GM10266 (cell line): ENCODE measurements around the gene EFTUD2.
"Not testable (repeated sequence)": the region's sequence is repeated elsewhere in the genome, so short reads cannot be mapped to it uniquely, and the experiment has no call there.

Source experiments
- DNase-seq: peaks from one replicate; pipeline ENCODE4 v3.0.0; 2012; ENCODE audit errors: extremely low spot score
- CTCF ChIP-seq: IDR thresholded peaks from 2 replicates; pipeline ENCODE4 v1.5.1; 2012; ENCODE audit warnings: mild to moderate bottlenecking, low read depth; ENCODE audit not compliant: control insufficient read depth, insufficient read depth; ENCODE audit errors: missing control alignments

The EFTUD2 gene

GRCh38 chr17:44899074-44899782 is at the start of gene EFTUD2:
Gene EFTUD2 (minus strand): TSS chr17:44899445. CDS start chr17:44894521, 4,924 bp downstream.
- no peak for TF ChIP-seq CTCF
- DNase-seq = peak; percentile 92

GRCh38 chr17:44948315-44948795 is 49.1 kb upstream of the EFTUD2 start:
- no peak for DNase-seq
- no peak for TF ChIP-seq CTCF

- peak; percentile 98 for DNase-seq
- TF ChIP-seq CTCF = no peak
Observed at GRCh38 chr17:44947461-44948314, 48.4 kb upstream of the EFTUD2 start, which contains the start of gene KIF18B. Gene KIF18B (minus strand): TSS chr17:44947773. CDS start chr17:44936344, 11,429 bp downstream.

GRCh38 chr17:44945652-44946051 is 46.4 kb upstream of the EFTUD2 start:
- DNase-seq = not testable (repeated sequence)

GRCh38 chr17:44942456-44942855 is 43.2 kb upstream of the EFTUD2 start:
- TF ChIP-seq CTCF = no peak
- DNase-seq = no peak

GRCh38 chr17:44941712-44942331 is 42.6 kb upstream of the EFTUD2 start:
- no peak for DNase-seq
- TF ChIP-seq CTCF = no peak

GRCh38 chr17:44940768-44941167 is 41.5 kb upstream of the EFTUD2 start:
- TF ChIP-seq CTCF = no peak
- no peak for DNase-seq
